NB4 (cell line): ENCODE measurements around the gene SLC26A4.
"Not testable (repeated sequence)": the region's sequence is repeated elsewhere in the genome, so short reads cannot be mapped to it uniquely, and the experiment has no call there.

ENCODE experiments used
- DNase-seq: peaks from one replicate; pipeline ENCODE4 v3.0.0; 2010; ENCODE audit warnings: low read depth
- H3K4me3 ChIP-seq: one replicate; pipeline ENCODE4 v1.5.1; 2011; ENCODE audit warnings: mild to moderate bottlenecking, low read depth, low read length, moderate library complexity
- MYC ChIP-seq: IDR thresholded peaks from 2 replicates; pipeline ENCODE4 v1.6.1; 2011; ENCODE audit warnings: low read depth, low read length
- POLR2A ChIP-seq: IDR thresholded peaks from 2 replicates; pipeline ENCODE4 v1.6.1; 2011; ENCODE audit warnings: mild to moderate bottlenecking; ENCODE audit not compliant: insufficient read length; ENCODE audit errors: extremely low read depth
- TF ChIP-seq, protein P1 (sequence below): IDR thresholded peaks from one replicate; pipeline ENCODE4 v1.5.1; 2012; ENCODE audit warnings: low read depth, low read length
- TF ChIP-seq, protein P2 (sequence below): IDR thresholded peaks from 2 replicates; pipeline ENCODE4 v1.6.1; 2011; ENCODE audit warnings: low read depth, low read length

Gene SLC26A4

DNA sequence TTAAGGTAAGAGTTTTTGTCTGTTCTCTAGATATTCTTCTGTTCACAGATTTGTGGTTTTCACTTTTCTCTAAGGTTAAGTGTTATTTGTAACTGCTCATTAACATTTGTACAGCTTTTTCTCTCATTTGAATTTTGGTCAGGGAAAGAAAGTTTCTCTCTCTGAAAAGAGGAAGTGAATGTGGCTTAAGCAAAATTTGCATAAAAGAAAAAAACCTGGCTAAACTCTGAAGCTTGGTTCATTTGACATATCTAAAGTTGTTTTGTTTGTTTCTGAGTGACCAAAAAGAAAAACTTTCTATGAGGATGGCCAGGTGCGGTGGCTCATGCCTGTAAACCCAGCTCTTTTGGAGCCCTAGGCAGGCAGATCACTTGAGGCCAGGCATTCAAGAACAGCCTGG, 22.0 kb upstream of the SLC26A4 start:
- no peak for TF ChIP-seq MYC
- TF ChIP-seq, protein P1, sequence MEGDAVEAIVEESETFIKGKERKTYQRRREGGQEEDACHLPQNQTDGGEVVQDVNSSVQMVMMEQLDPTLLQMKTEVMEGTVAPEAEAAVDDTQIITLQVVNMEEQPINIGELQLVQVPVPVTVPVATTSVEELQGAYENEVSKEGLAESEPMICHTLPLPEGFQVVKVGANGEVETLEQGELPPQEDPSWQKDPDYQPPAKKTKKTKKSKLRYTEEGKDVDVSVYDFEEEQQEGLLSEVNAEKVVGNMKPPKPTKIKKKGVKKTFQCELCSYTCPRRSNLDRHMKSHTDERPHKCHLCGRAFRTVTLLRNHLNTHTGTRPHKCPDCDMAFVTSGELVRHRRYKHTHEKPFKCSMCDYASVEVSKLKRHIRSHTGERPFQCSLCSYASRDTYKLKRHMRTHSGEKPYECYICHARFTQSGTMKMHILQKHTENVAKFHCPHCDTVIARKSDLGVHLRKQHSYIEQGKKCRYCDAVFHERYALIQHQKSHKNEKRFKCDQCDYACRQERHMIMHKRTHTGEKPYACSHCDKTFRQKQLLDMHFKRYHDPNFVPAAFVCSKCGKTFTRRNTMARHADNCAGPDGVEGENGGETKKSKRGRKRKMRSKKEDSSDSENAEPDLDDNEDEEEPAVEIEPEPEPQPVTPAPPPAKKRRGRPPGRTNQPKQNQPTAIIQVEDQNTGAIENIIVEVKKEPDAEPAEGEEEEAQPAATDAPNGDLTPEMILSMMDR, result no peak
- no peak for TF ChIP-seq POLR2A
- TF ChIP-seq, protein P2, sequence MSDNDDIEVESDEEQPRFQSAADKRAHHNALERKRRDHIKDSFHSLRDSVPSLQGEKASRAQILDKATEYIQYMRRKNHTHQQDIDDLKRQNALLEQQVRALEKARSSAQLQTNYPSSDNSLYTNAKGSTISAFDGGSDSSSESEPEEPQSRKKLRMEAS, result no peak
- H3K4me3 ChIP-seq, result no peak overlapping the region
- DNase-seq, result peak; percentile 44

DNA sequence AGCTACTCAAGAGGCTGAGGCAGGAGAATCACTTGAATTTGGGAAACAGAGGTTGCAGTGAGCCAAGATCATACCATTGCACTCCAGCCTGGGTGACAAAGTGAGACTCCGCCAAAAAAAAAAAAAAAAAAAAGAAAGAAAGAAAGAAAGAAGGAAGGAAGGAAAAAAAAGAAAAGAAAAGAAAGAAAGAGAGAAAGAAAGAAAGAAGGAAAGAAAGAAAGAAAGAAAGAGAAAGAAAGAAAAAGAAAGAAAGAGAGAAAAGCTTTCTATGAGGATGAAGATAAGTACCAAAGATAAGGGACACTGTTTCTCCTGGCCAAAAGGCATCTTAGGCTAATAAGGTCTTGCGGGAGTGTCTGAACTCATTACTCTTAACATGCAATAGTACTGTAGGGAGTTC, 21.6 kb upstream of the SLC26A4 start:
- not testable (repeated sequence) for DNase-seq, H3K4me3 ChIP-seq

DNA sequence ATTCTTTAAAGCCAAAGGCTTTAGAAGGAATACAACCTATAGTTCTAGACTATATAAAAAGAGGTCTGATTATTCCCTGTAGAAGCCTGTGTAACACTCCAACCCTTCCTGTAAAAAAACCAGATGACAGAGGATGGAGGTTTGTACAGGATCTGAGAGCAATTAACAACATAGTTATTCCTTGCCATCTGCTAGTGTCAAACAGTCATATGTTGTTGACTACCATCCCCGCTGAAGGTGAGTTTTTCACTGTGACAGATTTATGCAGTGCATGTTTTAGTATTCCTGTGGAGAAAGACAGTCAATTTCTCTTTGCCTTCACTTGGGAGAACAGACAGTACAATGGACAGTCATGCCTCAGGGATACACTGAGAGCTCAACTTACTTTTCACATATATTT, 19.0 kb upstream of the SLC26A4 start:
- no peak for TF ChIP-seq POLR2A
- TF ChIP-seq MYC, result no peak
- TF ChIP-seq, protein P1, result no peak
- TF ChIP-seq, protein P2, result no peak
- DNase-seq, result no peak
- H3K4me3 ChIP-seq, result no peak overlapping the region

DNA sequence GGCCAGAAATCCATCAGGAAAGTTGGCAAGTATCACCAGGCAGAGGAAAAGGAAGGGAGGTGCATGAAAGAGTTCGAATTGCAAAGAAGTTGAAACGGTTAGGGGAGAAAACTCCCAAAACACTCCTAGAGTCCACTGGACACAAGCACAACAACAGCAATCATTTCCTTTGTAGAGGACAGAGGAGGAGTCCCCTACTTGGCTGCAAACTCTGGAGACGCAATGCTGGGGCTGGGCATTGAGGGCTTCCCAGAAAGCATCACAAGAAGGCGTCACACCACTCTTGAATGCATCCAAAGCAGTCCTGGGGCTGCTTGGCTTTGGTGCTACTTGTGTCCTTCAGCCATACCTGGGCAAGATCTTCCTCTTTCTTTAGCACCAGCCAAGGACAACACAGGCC, 18.1 kb upstream of the SLC26A4 start:
- TF ChIP-seq, protein P2, result no peak
- TF ChIP-seq MYC (no peak), POLR2A (no peak)
- TF ChIP-seq, protein P1, result no peak
- no peak for DNase-seq
- no peak overlapping the region for H3K4me3 ChIP-seq

DNA sequence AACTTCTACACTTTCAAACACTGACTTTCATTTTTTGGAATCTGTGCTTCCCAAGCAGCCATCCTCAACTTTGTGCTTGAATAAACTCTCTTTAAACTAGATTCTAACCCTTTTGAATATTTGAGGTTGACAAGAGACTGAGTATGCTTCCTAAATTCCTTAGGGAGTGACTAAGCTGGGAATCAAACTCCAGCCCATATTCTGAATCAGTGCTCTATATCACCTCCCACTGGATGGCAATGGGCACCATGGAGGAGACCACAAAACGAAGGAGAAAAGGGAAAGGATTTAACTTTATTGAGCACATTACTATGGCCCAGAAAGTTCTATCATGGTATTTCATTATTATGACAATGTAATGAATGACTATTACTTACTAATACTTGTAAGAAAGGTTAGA, 17.2 kb upstream of the SLC26A4 start:
- H3K4me3 ChIP-seq, result no peak overlapping the region

DNA sequence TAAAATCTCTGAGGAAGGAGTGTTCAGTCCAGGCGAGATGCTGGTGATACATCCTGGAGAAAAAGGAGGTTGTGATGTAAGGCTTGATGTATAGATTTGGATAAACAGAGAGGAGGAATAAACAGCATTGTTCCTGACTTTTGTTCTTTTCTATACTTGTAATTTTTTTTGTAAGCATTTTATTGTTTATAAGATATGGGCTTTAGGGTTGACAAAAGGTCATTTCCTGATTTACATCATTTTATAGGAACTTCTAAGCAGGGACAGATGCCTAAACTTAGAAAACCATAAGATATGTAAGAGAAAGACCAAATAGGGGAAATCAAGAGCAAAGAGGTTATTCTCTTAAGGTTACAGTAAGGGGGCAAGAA, 16.7 kb upstream of the SLC26A4 start:
- no peak for DNase-seq
- H3K4me3 ChIP-seq, result no peak overlapping the region
- TF ChIP-seq MYC (no peak), POLR2A (no peak)
- TF ChIP-seq, protein P1, result no peak
- TF ChIP-seq, protein P2, result no peak

More for the DNA sequence above, 17.2 kb upstream of the SLC26A4 start:
- TF ChIP-seq, protein P1, result no peak
- no peak for TF ChIP-seq MYC
- TF ChIP-seq, protein P2, result no peak
- no peak for TF ChIP-seq POLR2A
- no peak for DNase-seq
